Adrenal gland (tissue), 12 donors: ENCODE data around the gene ADK. TPM values are rescaled to one million over a fixed set of nuclear protein-coding genes. Genes with fewer than 3 reads are reported as not detected.
A peak's percentile ranks its signal among the peaks of the same experiment; 100 is the strongest.

Experiments
- DNase-seq, 7 donors: peaks; one replicate each; pipeline ENCODE4 v3.0.0-alpha.2; 2019 to 2020
- H3K27ac ChIP-seq, 5 donors: fragments of 200-600 bp; sonication (generic) in 4 of 5; 1 replicate in 3 of 5; 2 replicates in 2 of 5; pipeline versions ENCODE4 v1.5.1 to v1.8.0; 2016 to 2020; ENCODE audit warnings: mild to moderate bottlenecking in 1 of 5
- H3K27me3 ChIP-seq: fragments of 200-600 bp; 2 replicates; pipeline ENCODE4 v1.8.0; 2021
- H3K36me3 ChIP-seq, 2 donors: fragments of 200-600 bp; replicated peaks in 1 of 2; 1 replicate in 1 of 2; 2 replicates in 1 of 2; pipeline versions ENCODE4 v1.5.1 to v1.8.0; 2018 to 2022
- H3K4me1 ChIP-seq, 2 donors: fragments of 200-600 bp; replicated peaks in 1 of 2; 1 replicate in 1 of 2; 2 replicates in 1 of 2; pipeline versions ENCODE4 v1.5.1 to v1.8.0; 2018 to 2021
- H3K4me3 ChIP-seq, 4 donors: fragments of 200-600 bp; sonication (generic) in 3 of 4; one replicate each; pipeline ENCODE4 v1.5.1; 2016 to 2018
- H3K9me3 ChIP-seq, 3 donors: fragments of 200-600 bp; sonication (generic) in 1 of 3; replicated peaks in 1 of 3; 1 replicate in 2 of 3; 2 replicates in 1 of 3; pipeline versions ENCODE4 v1.5.1 to v1.8.0; 2016 to 2021
- CTCF ChIP-seq, 6 experiments: fragments of 450-650 bp in 4 of 6; fragments of 200-600 bp in 2 of 6; sonication (generic) in 1 of 6; IDR thresholded peaks; 1 replicate in 5 of 6; 2 replicates in 1 of 6; pipeline versions ENCODE4 v1.5.1 to v1.8.0; 2016 to 2021; ENCODE audit warnings: antibody characterized with exemption in 6 of 6, mild to moderate bottlenecking in 2 of 6, moderate library complexity in 1 of 6
- POLR2A ChIP-seq, 2 donors: fragments of 450-650 bp; IDR thresholded peaks; one replicate each; pipeline ENCODE4 v1.6.1; 2017; ENCODE audit warnings: antibody characterized with exemption in 2 of 2, mild to moderate bottlenecking in 2 of 2, moderate library complexity in 1 of 2
- WGBS, 4 donors: extraction: QIAGEN DNeasy Blood & Tissue Kit in 2 of 4; methylation state at CpG; one replicate each; pipeline versions ENCODE4 v1.1.5 to v1.1.7; 2013 to 2017; 5-methylcytosine and 5-hydroxymethylcytosine counted together
- intact Hi-C, 2 donors: fragments of 100-400 bp; cut with DNase I; formaldehyde crosslinking; loops; one replicate each; pipeline versions ENCODE4 v1.14.1 to v1.15.0; 2022 to 2023
- polyA plus RNA-seq, 3 donors: library from polyadenylated mRNA; stranded (reverse); fragments of 200-250 nt in 2 of 3; fragments of 350-450 nt in 1 of 3; fragmentation: Illumina TruSeq in 1 of 3; extraction: RNeasy Lipid Tissue Mini Kit (QIAGEN cat#74804) in 1 of 3; gene quantifications; one replicate each; pipeline ENCODE4 v1.2.3, GENCODE V29; 2013 to 2014
- total RNA-seq, 9 donors: library from RNA; depleted of rRNA in 4 of 9; stranded (reverse); fragments of >200 nt in 4 of 9; fragments of 120-200 nt in 1 of 9; fragmentation: NEBNext Ultra II Directional in 1 of 9; extraction: Animal tissue kit (Norgen Biotek cat#: 25700) in 1 of 9; gene quantifications; one replicate each; pipeline versions ENCODE4 v1.1.0 to v1.2.4, GENCODE V29; 2013 to 2023
- donor health status: healthy with polysubstance abuse.
- donor health status: Bipolar disorder and iron deficiency.
- donor health status: DM: yes; HTN: yes; CAD: no.
- donor health status: DM: no; HTN: no; CAD: no.
- donor health status: DM: no; HTN: no; CAD: no.
- donor health status: DM: yes; HTN: yes; CAD: no.

Gene ADK
- total and polyA plus RNA-seq, 12 donors, result 8.2 to 45.5 (median 22.2) TPM

DNA sequence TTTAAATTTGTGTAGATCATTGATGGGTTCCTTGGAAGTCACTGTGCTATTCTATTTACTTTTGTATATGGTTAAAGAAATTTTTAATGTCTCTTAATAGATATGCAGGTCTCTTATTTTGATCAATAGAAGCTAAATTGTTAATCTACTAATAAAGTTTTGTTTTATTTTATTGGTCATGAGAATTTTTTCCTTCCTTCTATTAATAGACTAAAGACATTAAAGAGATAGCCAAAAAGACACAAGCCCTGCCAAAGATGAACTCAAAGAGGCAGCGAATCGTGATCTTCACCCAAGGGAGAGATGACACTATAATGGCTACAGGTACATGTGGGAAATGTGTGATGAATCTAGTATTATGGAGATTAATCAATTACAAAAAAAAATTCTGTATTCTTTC is 449.1 kb downstream of the ADK start:
- no peak overlapping the region for H3K4me3 ChIP-seq
- H3K27ac ChIP-seq, result peak overlapping the region in 1 of 5 donors; percentile 71
- intact Hi-C loops, result no loop called here
- H3K9me3 ChIP-seq, result no peaks in the 10 kb centered on the region
- 89 to 92% (median 91%) methylated on average over 2 of the region's 2 CpGs for WGBS, 4 donors
- TF ChIP-seq POLR2A (IDR thresholded peaks at IDR 0.05) (no peak), CTCF (IDR thresholded peaks at IDR 0.05) (no peak)
- H3K4me1 ChIP-seq, result peaks cover 4 to 22% of the 10 kb centered on the region in 2 donors
- H3K36me3 ChIP-seq, result no peaks in the 10 kb centered on the region
- no peaks in the 10 kb centered on the region for H3K27me3 ChIP-seq
- DNase-seq, result no peak

GRCh38 chr10:74602576-74602975 is 451.6 kb downstream of the ADK start:
- no peaks in the 10 kb centered on the region for H3K27me3 ChIP-seq

DNA sequence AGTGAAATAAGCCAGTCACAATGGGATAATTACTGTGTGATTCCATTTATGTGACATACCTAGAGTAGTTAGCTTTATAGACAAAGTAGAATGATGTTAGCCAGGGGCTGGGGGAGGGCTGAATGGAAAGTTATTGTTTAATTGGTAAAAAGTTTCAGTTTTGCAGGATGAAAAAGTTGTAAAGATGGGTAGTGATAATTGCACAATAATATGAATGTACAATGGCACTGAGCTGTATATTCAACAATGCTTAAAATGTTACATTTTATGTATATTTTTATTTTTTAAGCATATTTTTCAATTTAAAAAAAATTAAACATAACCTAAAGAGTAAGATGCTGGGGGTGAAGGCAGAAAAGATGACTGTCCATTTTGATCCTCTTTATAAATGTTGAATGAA is 459.3 kb downstream of the ADK start:
- Histone ChIP-seq H3K36me3 (no peaks in the 10 kb centered on the region), H3K27me3 (no peaks in the 10 kb centered on the region), H3K4me3 (no peak overlapping the region), H3K4me1 (no peaks in the 10 kb centered on the region), H3K9me3 (no peaks in the 10 kb centered on the region), H3K27ac (no peak overlapping the region)
- DNase-seq, result no peak
- TF ChIP-seq CTCF (IDR thresholded peaks at IDR 0.05) (no peak), POLR2A (IDR thresholded peaks at IDR 0.05) (no peak)
- intact Hi-C loops, result no loop called here

More at GRCh38 chr10:74602576-74602975, 451.6 kb downstream of the ADK start:
- no peak overlapping the region for H3K4me3 ChIP-seq
- 83 to 89% (median 87%) methylated on average over 2 of the region's 2 CpGs for WGBS, 4 donors
- H3K9me3 ChIP-seq, result no peaks in the 10 kb centered on the region
- intact Hi-C loops, result no loop called here
- H3K4me1 ChIP-seq, result peaks cover 4 to 22% of the 10 kb centered on the region in 2 donors
- H3K36me3 ChIP-seq, result no peaks in the 10 kb centered on the region
- no peak overlapping the region for H3K27ac ChIP-seq
- TF ChIP-seq POLR2A (IDR thresholded peaks at IDR 0.05) (no peak), CTCF (IDR thresholded peaks at IDR 0.05) (no peak)
- DNase-seq, result no peak

GRCh38 chr10:74612195-74612594 is 461.2 kb downstream of the ADK start:
- intact Hi-C loops, result no loop called here
- H3K4me3 ChIP-seq, result no peak overlapping the region
- no peaks in the 10 kb centered on the region for H3K27me3 ChIP-seq
- no peaks in the 10 kb centered on the region for H3K9me3 ChIP-seq
- H3K36me3 ChIP-seq, result no peaks in the 10 kb centered on the region
- no peak for DNase-seq
- no peaks in the 10 kb centered on the region for H3K4me1 ChIP-seq
- no peak overlapping the region for H3K27ac ChIP-seq
- no peak for TF ChIP-seq POLR2A (IDR thresholded peaks at IDR 0.05)
- no peak for TF ChIP-seq CTCF (IDR thresholded peaks at IDR 0.05)
